ENCODE measurements around the gene PPFIA1.

DNA sequence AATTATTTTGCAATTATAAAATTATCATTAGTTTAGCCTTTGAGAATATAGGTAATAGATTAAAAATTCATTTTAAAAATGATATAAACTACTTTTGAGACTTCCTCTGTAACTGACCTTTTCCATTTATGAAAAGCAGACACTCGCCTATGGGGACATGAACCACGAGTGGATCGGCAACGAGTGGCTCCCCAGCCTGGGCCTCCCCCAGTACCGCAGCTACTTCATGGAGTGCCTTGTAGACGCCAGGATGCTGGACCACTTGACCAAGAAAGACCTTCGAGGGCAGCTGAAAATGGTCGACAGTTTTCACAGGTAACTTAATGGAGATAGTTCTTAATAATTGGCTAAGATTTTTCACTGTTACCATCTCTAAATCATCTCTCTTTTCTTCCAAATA is 101.6 kb downstream of the PPFIA1 start:
- TF ChIP-seq, protein P1, sequence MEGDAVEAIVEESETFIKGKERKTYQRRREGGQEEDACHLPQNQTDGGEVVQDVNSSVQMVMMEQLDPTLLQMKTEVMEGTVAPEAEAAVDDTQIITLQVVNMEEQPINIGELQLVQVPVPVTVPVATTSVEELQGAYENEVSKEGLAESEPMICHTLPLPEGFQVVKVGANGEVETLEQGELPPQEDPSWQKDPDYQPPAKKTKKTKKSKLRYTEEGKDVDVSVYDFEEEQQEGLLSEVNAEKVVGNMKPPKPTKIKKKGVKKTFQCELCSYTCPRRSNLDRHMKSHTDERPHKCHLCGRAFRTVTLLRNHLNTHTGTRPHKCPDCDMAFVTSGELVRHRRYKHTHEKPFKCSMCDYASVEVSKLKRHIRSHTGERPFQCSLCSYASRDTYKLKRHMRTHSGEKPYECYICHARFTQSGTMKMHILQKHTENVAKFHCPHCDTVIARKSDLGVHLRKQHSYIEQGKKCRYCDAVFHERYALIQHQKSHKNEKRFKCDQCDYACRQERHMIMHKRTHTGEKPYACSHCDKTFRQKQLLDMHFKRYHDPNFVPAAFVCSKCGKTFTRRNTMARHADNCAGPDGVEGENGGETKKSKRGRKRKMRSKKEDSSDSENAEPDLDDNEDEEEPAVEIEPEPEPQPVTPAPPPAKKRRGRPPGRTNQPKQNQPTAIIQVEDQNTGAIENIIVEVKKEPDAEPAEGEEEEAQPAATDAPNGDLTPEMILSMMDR (IDR thresholded peaks at IDR 0.05; ENCODE audit: low read length), result no peak
- TF ChIP-seq EZH2 (optimal IDR thresholded peaks at IDR 0.05; ENCODE audit: low read depth, low read length) (no peak), EZH2phosphoT487 (IDR thresholded peaks at IDR 0.05; ENCODE audit: low read length) (no peak)

All from MM.1S (cell line).